ENCODE measurements around the gene TTC31.
A peak's percentile ranks its signal among the peaks of the same experiment; 100 is the strongest.

The TTC31 gene

DNA sequence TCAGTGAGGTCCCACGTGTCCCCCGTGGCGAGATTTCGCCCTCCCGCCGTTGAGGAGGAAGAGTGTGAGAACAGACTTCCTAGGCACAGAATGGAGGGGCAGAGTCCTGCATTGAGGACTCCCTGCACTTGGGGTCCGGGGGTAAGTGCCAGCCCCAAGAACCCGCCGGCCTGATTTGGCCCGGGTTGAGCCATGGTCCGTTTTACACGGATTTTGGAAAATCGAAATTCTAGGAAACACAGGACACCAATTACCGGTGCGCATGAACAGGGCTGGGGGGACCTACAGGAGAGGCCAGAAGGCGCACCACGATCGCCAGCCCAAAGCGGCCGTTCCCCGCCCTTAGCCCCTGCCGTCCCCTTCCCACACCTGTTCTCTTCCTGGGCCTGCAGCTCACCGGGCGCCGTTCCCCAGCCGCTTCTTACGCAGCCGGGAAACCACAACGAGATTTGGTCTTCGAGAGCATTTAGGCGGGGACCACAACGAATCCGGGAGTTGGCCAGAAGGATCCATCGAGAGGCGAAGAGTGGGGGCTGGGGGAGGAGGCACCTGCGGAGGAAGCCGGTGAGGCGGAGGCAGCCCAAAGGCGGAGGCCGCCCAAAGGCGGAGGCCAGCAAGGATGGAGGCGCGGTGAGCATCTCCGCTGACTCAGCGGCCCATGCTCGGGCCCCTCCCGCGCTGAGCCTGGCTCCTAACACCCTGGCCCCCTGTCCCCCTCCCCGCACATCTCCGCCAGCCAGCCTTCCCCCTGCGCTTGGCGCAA lies 30.9 kb downstream of the TTC31 start:
- ATAC-seq (ENCODE audit: insufficient read depth, low read depth) (peak; percentile 76), DNase-seq (peak; percentile 68)
- H3K9ac ChIP-seq (ENCODE audit: low read depth, low read length) = no peak overlapping the region
- H3K27ac ChIP-seq (ENCODE audit: low read length) = no peak overlapping the region
- TF ChIP-seq, protein P1, sequence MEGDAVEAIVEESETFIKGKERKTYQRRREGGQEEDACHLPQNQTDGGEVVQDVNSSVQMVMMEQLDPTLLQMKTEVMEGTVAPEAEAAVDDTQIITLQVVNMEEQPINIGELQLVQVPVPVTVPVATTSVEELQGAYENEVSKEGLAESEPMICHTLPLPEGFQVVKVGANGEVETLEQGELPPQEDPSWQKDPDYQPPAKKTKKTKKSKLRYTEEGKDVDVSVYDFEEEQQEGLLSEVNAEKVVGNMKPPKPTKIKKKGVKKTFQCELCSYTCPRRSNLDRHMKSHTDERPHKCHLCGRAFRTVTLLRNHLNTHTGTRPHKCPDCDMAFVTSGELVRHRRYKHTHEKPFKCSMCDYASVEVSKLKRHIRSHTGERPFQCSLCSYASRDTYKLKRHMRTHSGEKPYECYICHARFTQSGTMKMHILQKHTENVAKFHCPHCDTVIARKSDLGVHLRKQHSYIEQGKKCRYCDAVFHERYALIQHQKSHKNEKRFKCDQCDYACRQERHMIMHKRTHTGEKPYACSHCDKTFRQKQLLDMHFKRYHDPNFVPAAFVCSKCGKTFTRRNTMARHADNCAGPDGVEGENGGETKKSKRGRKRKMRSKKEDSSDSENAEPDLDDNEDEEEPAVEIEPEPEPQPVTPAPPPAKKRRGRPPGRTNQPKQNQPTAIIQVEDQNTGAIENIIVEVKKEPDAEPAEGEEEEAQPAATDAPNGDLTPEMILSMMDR (IDR thresholded peaks at IDR 0.05; ENCODE audit: borderline replicate concordance, extremely low read depth, low read length, poor library complexity, severe bottlenecking) = no peak
- TF ChIP-seq EZH2 (IDR thresholded peaks at IDR 0.05; ENCODE audit: borderline replicate concordance, low read depth, low read length, severe bottlenecking) = peak; percentile 75
- H3K4me3 ChIP-seq (ENCODE audit: low read depth in 1 of 2, low read length in 2 of 2) = no peak overlapping the region
- no peaks in the 10 kb centered on the region for H3K79me2 ChIP-seq (ENCODE audit: insufficient read depth, low read length)
- H3K4me1 ChIP-seq (ENCODE audit: insufficient read depth, low read length) = peaks cover 8% of the 10 kb centered on the region; the same call in 1 of the 2 replicates
- H4K20me1 ChIP-seq (ENCODE audit: insufficient read depth, low read length) = no peaks in the 10 kb centered on the region
- H3K36me3 ChIP-seq (ENCODE audit: insufficient read depth, low read length) = no peaks in the 10 kb centered on the region
- H3K27me3 ChIP-seq (ENCODE audit: insufficient read depth, low read length, poor library complexity) = peaks cover 23% of the 10 kb centered on the region
- no peaks in the 10 kb centered on the region for H3K9me3 ChIP-seq (ENCODE audit: insufficient read depth, low read length, severe bottlenecking)
- peak overlapping the region; percentile 17; the same call in 1 of the 2 replicates for H3K4me2 ChIP-seq (ENCODE audit: insufficient read depth, low read length)
- no peak overlapping the region; the same call in 1 of the 2 replicates for H2AFZ ChIP-seq (ENCODE audit: low read depth, low read length)

DNA sequence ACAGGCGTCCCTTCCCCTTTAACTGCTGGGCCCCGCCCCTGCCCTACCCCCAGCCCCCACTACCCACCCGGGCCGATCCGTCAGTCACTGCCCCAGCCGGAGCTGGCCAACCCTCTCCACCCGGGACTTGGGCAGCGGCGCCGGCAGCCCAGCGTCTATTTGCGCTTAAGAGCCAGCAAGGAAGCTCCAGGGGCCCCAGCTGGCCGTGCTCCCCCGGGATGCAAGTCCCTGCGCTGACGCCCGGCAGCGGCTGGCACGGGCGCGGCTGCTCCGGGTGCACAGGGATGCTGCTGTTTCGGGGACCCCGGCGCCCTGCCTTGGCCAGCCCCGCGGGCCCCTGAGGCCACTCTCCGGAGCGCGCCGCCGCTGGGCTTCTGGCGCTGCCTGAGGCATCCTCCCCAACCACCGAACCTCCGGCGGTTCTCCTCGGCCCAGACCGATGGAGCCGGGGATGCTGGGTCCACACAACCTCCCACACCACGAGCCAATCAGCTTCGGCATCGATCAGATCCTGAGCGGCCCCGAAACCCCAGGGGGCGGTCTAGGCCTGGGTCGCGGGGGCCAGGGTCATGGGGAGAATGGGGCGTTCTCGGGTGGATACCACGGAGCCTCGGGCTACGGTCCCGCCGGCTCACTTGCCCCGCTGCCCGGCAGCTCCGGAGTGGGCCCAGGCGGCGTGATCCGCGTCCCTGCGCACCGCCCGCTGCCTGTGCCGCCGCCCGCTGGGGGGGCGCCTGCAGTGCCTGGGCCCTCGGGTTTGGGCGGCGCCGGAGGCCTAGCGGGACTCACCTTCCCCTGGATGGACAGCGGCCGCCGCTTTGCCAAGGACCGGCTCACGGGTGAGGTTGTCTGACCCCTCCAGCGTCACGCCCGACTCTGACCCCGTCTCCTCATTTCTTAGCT lies 31.7 kb downstream of the TTC31 start, which contains the start of gene TLX2:
Gene TLX2, plus strand, starts transcription at position 83 of the 903 bp plus-strand sequence. Its CDS starts 357 bp downstream, at position 440.
- H3K4me3 ChIP-seq (ENCODE audit: low read depth in 1 of 2, low read length in 2 of 2) = no peak within 1 kb of the TSS

DNA sequence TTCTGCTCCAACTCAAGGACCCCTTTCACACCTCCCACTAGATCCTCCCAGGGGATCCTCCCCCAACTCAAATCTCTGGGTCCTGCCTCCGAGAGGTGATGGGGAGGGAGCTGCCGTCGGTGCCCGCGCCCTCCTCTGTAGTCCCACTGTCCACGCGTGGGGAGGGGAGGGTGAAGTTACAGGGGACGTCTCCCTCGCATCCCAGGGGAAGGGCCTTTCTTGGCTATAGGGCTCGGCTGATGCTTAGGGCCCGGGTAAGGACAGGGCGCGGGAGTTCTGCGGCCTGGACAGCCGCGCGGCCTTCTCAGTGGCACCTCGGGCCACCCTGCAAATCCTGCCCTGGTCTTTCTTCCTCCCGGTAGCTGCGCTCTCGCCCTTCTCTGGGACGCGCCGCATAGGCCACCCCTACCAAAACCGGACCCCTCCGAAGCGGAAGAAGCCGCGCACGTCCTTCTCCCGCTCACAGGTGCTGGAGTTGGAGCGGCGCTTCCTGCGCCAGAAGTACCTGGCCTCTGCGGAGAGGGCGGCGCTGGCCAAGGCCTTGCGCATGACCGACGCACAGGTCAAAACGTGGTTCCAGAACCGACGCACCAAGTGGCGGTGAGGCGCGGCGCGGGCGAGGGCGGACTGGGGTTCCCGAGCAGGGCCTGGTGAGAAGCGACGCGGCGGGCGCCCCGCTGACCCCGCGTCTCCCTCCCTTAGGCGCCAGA lies 32.5 kb downstream of the TTC31 start:
- Histone ChIP-seq H3K9me3 (ENCODE audit: insufficient read depth, low read length, severe bottlenecking) (no peaks in the 10 kb centered on the region), H3K36me3 (ENCODE audit: insufficient read depth, low read length) (no peaks in the 10 kb centered on the region), H2AFZ (ENCODE audit: low read depth, low read length) (no peak overlapping the region), H3K9ac (ENCODE audit: low read depth, low read length) (no peak overlapping the region), H3K4me3 (ENCODE audit: low read depth in 1 of 2, low read length in 2 of 2) (no peak overlapping the region), H3K27ac (ENCODE audit: low read length) (no peak overlapping the region), H3K27me3 (ENCODE audit: insufficient read depth, low read length, poor library complexity) (peaks cover 28% of the 10 kb centered on the region), H4K20me1 (ENCODE audit: insufficient read depth, low read length) (no peaks in the 10 kb centered on the region), H3K4me2 (ENCODE audit: insufficient read depth, low read length) (no peak overlapping the region), H3K79me2 (ENCODE audit: insufficient read depth, low read length) (no peaks in the 10 kb centered on the region), H3K4me1 (ENCODE audit: insufficient read depth, low read length) (peaks cover 7% of the 10 kb centered on the region; the same call in 1 of the 2 replicates)
- no peak for ATAC-seq (ENCODE audit: insufficient read depth, low read depth)
- no peak for TF ChIP-seq EZH2 (IDR thresholded peaks at IDR 0.05; ENCODE audit: borderline replicate concordance, low read depth, low read length, severe bottlenecking)
- TF ChIP-seq, protein P1 (IDR thresholded peaks at IDR 0.05; ENCODE audit: borderline replicate concordance, extremely low read depth, low read length, poor library complexity, severe bottlenecking) = no peak
- DNase-seq = no peak

More for the DNA sequence above, 31.7 kb downstream of the TTC31 start, which contains the start of gene TLX2:
- no peak for DNase-seq
- H4K20me1 ChIP-seq (ENCODE audit: insufficient read depth, low read length) = no peaks in the 10 kb centered on the region
- H3K27ac ChIP-seq (ENCODE audit: low read length) = no peak within 1 kb of the TSS
- ATAC-seq (ENCODE audit: insufficient read depth, low read depth) = no peak
- H3K4me2 ChIP-seq (ENCODE audit: insufficient read depth, low read length) = peak within 1 kb of the TSS; percentile 17; the same call in 1 of the 2 replicates
- no peaks in the 10 kb centered on the region for H3K36me3 ChIP-seq (ENCODE audit: insufficient read depth, low read length)
- H3K4me1 ChIP-seq (ENCODE audit: insufficient read depth, low read length) = peaks cover 7% of the 10 kb centered on the region; the same call in 1 of the 2 replicates
- H3K9me3 ChIP-seq (ENCODE audit: insufficient read depth, low read length, severe bottlenecking) = no peaks in the 10 kb centered on the region
- H3K9ac ChIP-seq (ENCODE audit: low read depth, low read length) = no peak within 1 kb of the TSS
- TF ChIP-seq EZH2 (IDR thresholded peaks at IDR 0.05; ENCODE audit: borderline replicate concordance, low read depth, low read length, severe bottlenecking) = no peak
- TF ChIP-seq, protein P1 (IDR thresholded peaks at IDR 0.05; ENCODE audit: borderline replicate concordance, extremely low read depth, low read length, poor library complexity, severe bottlenecking) = no peak
- no peaks in the 10 kb centered on the region for H3K79me2 ChIP-seq (ENCODE audit: insufficient read depth, low read length)
- H3K27me3 ChIP-seq (ENCODE audit: insufficient read depth, low read length, poor library complexity) = peaks cover 28% of the 10 kb centered on the region
- no peak within 1 kb of the TSS; the same call in 1 of the 2 replicates for H2AFZ ChIP-seq (ENCODE audit: low read depth, low read length)
